Uterus (tissue), 2 donors: ENCODE data around the gene GRIN3A.

Source experiments
- CTCF ChIP-seq, 4 experiments: fragments of 200-600 bp in 2 of 4; fragments of 450-650 bp in 2 of 4; sonication (generic) in 2 of 4; IDR thresholded peaks; one replicate each; pipeline ENCODE4 v1.5.1; 2016 to 2019; ENCODE audit warnings: antibody characterized with exemption in 4 of 4, mild to moderate bottlenecking in 2 of 4, moderate library complexity in 1 of 4
- POLR2A ChIP-seq, 2 donors: fragments of 450-650 bp; IDR thresholded peaks; one replicate each; pipeline ENCODE4 v1.6.1; 2016; ENCODE audit warnings: antibody characterized with exemption in 2 of 2, mild to moderate bottlenecking in 1 of 2, moderate library complexity in 1 of 2

GRCh38 chr9:101751895-101752294 is 13.4 kb upstream of the GRIN3A start:
- TF ChIP-seq CTCF (IDR thresholded peaks at IDR 0.05) (no peak), POLR2A (IDR thresholded peaks at IDR 0.05) (no peak)
